ENCODE data around the gene ATG9B.

The ATG9B gene

GRCh38 chr7:150974468-150975391 is 49.6 kb downstream of the ATG9B start:
- Histone ChIP-seq H3K4me3 (ENCODE audit: low read length) (peak overlapping the region; percentile 61), H3K27me3 (ENCODE audit: control insufficient read depth, insufficient read depth, low read length) (peaks cover 11% of the 10 kb centered on the region), H3K36me3 (ENCODE audit: control insufficient read depth, insufficient read depth, low read length) (no peaks in the 10 kb centered on the region), H3K4me1 (ENCODE audit: control insufficient read depth, insufficient read depth, low read length) (peaks cover 60% of the 10 kb centered on the region), H3K27ac (ENCODE audit: low read depth, low read length) (peak overlapping the region; percentile 93), H3K9ac (ENCODE audit: low read length) (no peak overlapping the region)

- H3K4me3 ChIP-seq (ENCODE audit: low read length): peak overlapping the region; percentile 45
- H3K36me3 ChIP-seq (ENCODE audit: control insufficient read depth, insufficient read depth, low read length): no peaks in the 10 kb centered on the region
- H3K4me1 ChIP-seq (ENCODE audit: control insufficient read depth, insufficient read depth, low read length): peaks cover 65% of the 10 kb centered on the region
- H3K27me3 ChIP-seq (ENCODE audit: control insufficient read depth, insufficient read depth, low read length): peaks cover 11% of the 10 kb centered on the region
- H3K27ac ChIP-seq (ENCODE audit: low read depth, low read length): peak overlapping the region; percentile 93
- H3K9ac ChIP-seq (ENCODE audit: low read length): no peak overlapping the region
Measured at GRCh38 chr7:150973571-150974451, 50.5 kb downstream of the ATG9B start.

DNA sequence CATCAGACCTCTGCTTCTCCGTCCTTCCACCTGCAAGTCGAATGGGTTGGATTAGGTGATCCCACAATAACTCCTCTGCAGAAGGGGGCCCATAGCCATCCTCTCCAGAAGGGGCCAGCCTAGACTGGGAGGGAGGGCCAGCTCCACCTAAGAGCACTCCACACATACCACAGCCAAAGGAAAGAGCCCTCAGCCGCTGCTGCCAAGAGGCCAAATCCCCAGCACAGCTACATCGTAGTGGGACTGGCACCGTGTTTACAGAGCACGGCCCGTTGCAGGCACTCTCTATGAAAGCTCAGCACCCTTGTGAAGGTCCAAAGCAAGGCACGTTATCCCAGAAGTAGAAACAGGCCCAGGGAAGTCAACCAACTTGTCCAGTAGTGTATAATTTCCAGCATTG is 51.6 kb downstream of the ATG9B start:
- H3K4me1 ChIP-seq (ENCODE audit: control insufficient read depth, insufficient read depth, low read length): peaks cover 72% of the 10 kb centered on the region
- no peak overlapping the region for H3K9ac ChIP-seq (ENCODE audit: low read length)
- H3K4me3 ChIP-seq (ENCODE audit: low read length): no peak overlapping the region
- peaks cover 8% of the 10 kb centered on the region for H3K27me3 ChIP-seq (ENCODE audit: control insufficient read depth, insufficient read depth, low read length)
- no peaks in the 10 kb centered on the region for H3K36me3 ChIP-seq (ENCODE audit: control insufficient read depth, insufficient read depth, low read length)
- peak overlapping the region; percentile 93 for H3K27ac ChIP-seq (ENCODE audit: low read depth, low read length)

DNA sequence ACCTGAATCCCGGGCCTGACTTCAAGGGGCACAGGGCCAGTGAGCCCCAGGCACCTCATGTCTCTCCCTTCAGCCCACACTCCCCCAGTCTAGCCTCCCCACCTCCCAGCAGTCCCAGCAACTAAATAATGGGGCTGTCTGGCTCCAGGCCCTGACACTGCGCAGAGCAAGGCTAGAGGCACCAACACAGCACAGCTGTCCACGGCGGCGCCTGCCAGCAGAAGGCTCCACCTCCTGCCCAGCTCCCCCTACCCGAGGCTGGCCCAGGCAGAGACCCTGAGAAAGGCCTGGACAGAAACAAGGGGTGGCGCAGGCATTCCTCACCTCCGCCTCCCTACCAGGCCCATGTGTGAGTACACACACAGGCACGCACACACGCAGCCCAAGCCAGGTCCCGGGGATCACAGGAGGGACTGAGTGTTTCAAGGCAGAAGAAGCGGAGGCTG is 52.2 kb downstream of the ATG9B start:
- Histone ChIP-seq H3K9ac (ENCODE audit: low read length) (no peak overlapping the region), H3K27ac (ENCODE audit: low read depth, low read length) (peak overlapping the region; percentile 83), H3K4me1 (ENCODE audit: control insufficient read depth, insufficient read depth, low read length) (peaks cover 78% of the 10 kb centered on the region), H3K4me3 (ENCODE audit: low read length) (peak overlapping the region; percentile 23), H3K36me3 (ENCODE audit: control insufficient read depth, insufficient read depth, low read length) (no peaks in the 10 kb centered on the region), H3K27me3 (ENCODE audit: control insufficient read depth, insufficient read depth, low read length) (peaks cover 4% of the 10 kb centered on the region)

- Histone ChIP-seq H3K9ac (ENCODE audit: low read length) (no peak overlapping the region), H3K4me1 (ENCODE audit: control insufficient read depth, insufficient read depth, low read length) (peaks cover 76% of the 10 kb centered on the region), H3K4me3 (ENCODE audit: low read length) (no peak overlapping the region), H3K27ac (ENCODE audit: low read depth, low read length) (peak overlapping the region; percentile 83), H3K27me3 (ENCODE audit: control insufficient read depth, insufficient read depth, low read length) (no peaks in the 10 kb centered on the region), H3K36me3 (ENCODE audit: control insufficient read depth, insufficient read depth, low read length) (no peaks in the 10 kb centered on the region)
Measured at GRCh38 chr7:150971242-150972022, 52.9 kb downstream of the ATG9B start.

- H3K27ac ChIP-seq (ENCODE audit: low read depth, low read length): peak overlapping the region; percentile 83
Measured at GRCh38 chr7:150970424-150970823, 53.9 kb downstream of the ATG9B start.

GRCh38 chr7:150969475-150969874 is 54.8 kb downstream of the ATG9B start:
- Histone ChIP-seq H3K9ac (ENCODE audit: low read length) (no peak overlapping the region), H3K4me1 (ENCODE audit: control insufficient read depth, insufficient read depth, low read length) (peaks cover 82% of the 10 kb centered on the region), H3K27me3 (ENCODE audit: control insufficient read depth, insufficient read depth, low read length) (no peaks in the 10 kb centered on the region), H3K4me3 (ENCODE audit: low read length) (no peak overlapping the region), H3K36me3 (ENCODE audit: control insufficient read depth, insufficient read depth, low read length) (no peaks in the 10 kb centered on the region), H3K27ac (ENCODE audit: low read depth, low read length) (peak overlapping the region; percentile 41)

More at GRCh38 chr7:150970424-150970823, 53.9 kb downstream of the ATG9B start:
- Histone ChIP-seq H3K36me3 (ENCODE audit: control insufficient read depth, insufficient read depth, low read length) (no peaks in the 10 kb centered on the region), H3K27me3 (ENCODE audit: control insufficient read depth, insufficient read depth, low read length) (no peaks in the 10 kb centered on the region), H3K4me3 (ENCODE audit: low read length) (no peak overlapping the region), H3K4me1 (ENCODE audit: control insufficient read depth, insufficient read depth, low read length) (peaks cover 76% of the 10 kb centered on the region), H3K9ac (ENCODE audit: low read length) (no peak overlapping the region)

DNA sequence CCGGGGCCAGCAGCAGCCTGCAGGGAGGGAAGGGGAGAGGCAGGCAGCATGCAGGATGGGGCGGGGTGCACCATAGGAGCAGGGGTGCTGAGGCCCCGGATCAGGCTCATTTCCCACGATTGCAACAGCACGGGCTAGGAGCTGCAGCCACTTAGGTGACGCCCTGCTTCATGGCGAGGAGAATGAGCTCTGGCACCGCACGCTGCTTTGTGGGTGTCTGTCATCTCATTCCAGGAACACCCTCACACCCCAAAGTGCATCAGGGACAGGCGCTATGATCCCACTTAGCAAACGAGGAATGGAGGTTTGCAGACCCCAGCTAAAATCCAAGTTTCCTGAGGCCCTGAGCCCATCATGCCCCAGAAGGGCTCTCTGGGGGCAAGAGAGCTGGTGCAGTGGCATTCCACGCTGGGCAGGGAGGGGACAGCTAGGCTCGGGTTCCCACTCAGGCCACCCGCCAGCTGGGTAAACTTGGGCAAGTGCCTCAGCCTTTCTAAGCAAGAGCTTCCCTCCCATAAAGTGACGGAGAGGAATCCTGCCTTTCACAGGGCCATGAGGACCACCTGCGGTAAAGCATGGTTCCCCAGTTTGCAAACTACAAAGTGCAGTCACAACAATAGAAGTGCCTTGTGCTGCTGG is 55.4 kb downstream of the ATG9B start:
- Histone ChIP-seq H3K4me1 (ENCODE audit: control insufficient read depth, insufficient read depth, low read length) (peaks cover 84% of the 10 kb centered on the region), H3K9ac (ENCODE audit: low read length) (no peak overlapping the region), H3K4me3 (ENCODE audit: low read length) (no peak overlapping the region), H3K27ac (ENCODE audit: low read depth, low read length) (peak overlapping the region; percentile 41), H3K27me3 (ENCODE audit: control insufficient read depth, insufficient read depth, low read length) (no peaks in the 10 kb centered on the region), H3K36me3 (ENCODE audit: control insufficient read depth, insufficient read depth, low read length) (no peaks in the 10 kb centered on the region)

DNA sequence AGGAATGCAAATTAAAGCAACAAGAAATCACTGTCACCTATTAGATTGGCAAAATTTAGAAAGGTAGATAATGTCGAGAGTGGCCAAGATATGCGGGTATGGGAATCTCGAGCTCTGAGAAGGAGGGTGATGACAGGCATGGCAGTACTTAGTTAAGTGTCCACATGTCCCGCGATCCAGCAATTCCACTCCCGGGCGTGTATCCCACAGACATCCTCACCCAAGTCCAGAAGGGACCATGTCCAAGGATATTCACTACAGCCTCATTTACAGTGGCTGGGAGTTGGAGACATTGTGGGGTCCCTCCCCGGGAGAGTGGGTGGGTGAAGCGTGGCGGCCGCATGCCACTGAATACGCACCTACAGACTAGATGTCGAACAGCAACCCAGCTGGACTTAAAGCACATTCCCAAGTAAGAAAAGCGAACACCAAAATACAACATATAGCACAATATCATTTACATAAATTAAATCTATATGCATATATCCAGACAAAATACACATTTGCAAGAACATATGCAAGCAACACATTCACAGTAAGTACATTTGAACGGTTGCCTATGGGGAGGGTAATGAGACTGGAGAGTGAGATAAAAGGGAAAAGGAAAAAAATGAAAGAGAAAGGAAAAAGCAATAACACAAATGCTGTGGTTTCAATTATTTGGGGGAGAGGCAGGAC is 56.1 kb downstream of the ATG9B start:
- Histone ChIP-seq H3K27me3 (ENCODE audit: control insufficient read depth, insufficient read depth, low read length) (no peaks in the 10 kb centered on the region), H3K4me3 (ENCODE audit: low read length) (no peak overlapping the region), H3K36me3 (ENCODE audit: control insufficient read depth, insufficient read depth, low read length) (no peaks in the 10 kb centered on the region), H3K27ac (ENCODE audit: low read depth, low read length) (peak overlapping the region; percentile 41), H3K4me1 (ENCODE audit: control insufficient read depth, insufficient read depth, low read length) (peaks cover 86% of the 10 kb centered on the region), H3K9ac (ENCODE audit: low read length) (no peak overlapping the region)

- peaks cover 2% of the 10 kb centered on the region for H3K27me3 ChIP-seq (ENCODE audit: control insufficient read depth, insufficient read depth, low read length)
- H3K9ac ChIP-seq (ENCODE audit: low read length): no peak overlapping the region
- no peak overlapping the region for H3K4me3 ChIP-seq (ENCODE audit: low read length)
- H3K36me3 ChIP-seq (ENCODE audit: control insufficient read depth, insufficient read depth, low read length): no peaks in the 10 kb centered on the region
- peak overlapping the region; percentile 2 for H3K27ac ChIP-seq (ENCODE audit: low read depth, low read length)
- peaks cover 85% of the 10 kb centered on the region for H3K4me1 ChIP-seq (ENCODE audit: control insufficient read depth, insufficient read depth, low read length)
Measured at GRCh38 chr7:150967349-150967748, 56.9 kb downstream of the ATG9B start.

DNA sequence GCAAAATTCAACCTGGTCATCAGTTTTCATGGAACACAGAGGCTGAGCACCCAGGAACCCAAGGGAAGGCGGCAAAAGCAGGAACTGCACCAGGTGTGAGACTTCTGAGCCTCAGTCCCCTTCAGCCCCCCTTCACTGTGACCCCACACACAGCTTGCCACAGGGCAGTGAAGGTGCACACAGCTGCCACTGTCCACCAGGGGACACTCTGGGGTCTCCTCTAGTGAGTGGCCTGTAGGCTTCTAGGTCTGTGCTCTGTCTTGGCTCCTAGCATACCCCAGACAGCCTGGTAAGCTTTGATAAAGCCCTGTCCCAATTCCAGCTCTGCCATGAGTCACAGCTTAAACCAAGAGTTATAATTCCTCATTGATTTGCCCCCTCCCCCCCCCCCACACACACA is 58.3 kb downstream of the ATG9B start:
- Histone ChIP-seq H3K27ac (ENCODE audit: low read depth, low read length) (peak overlapping the region; percentile 91), H3K27me3 (ENCODE audit: control insufficient read depth, insufficient read depth, low read length) (peaks cover 2% of the 10 kb centered on the region), H3K4me3 (ENCODE audit: low read length) (no peak overlapping the region), H3K4me1 (ENCODE audit: control insufficient read depth, insufficient read depth, low read length) (peaks cover 87% of the 10 kb centered on the region), H3K36me3 (ENCODE audit: control insufficient read depth, insufficient read depth, low read length) (no peaks in the 10 kb centered on the region), H3K9ac (ENCODE audit: low read length) (no peak overlapping the region)

Measured in rectal smooth muscle tissue (tissue), 1 donor.